Measurements from ENCODE around the gene PTPN4. TPM values are rescaled to one million over a fixed set of nuclear protein-coding genes. Genes with fewer than 3 reads are reported as not detected.

Gene PTPN4
- total RNA-seq, 1 experiment from 2014 or later = 42.2 TPM

GRCh38 chr2:119716284-119716672 is 43.4 kb upstream of the PTPN4 start:
- Histone ChIP-seq H3K9me3 (ENCODE audit: low read depth, low read length, poor library complexity, severe bottlenecking) (no peaks in the 10 kb centered on the region), H3K27ac (ENCODE audit: low read depth, low read length, poor library complexity, severe bottlenecking) (no peak overlapping the region), H3K4me1 (ENCODE audit: insufficient read depth, low read length, poor library complexity, severe bottlenecking) (no peaks in the 10 kb centered on the region), H3K27me3 (replicated peaks; ENCODE audit: insufficient read depth, low read depth, low read length, poor library complexity) (no peaks in the 10 kb centered on the region), H3K36me3 (ENCODE audit: insufficient read depth, low read length, poor library complexity, severe bottlenecking) (no peaks in the 10 kb centered on the region), H3K4me3 (ENCODE audit: low read depth, low read length, poor library complexity, severe bottlenecking) (no peak overlapping the region)
- ChIA-PET POLR2A (ENCODE audit: low non-redundant PET) (no interaction called here), CTCF (interaction anchor here (1.5 kb wide), 1 partner anchor 13 kb away, joined by 4 read pairs; no protein-coding TSS in a partner anchor)
- no TSS peak for BruUV-seq (replicated peaks)
- intact Hi-C loops (cut with micrococcal nuclease; ENCODE audit: unreplicated experiment) = no loop called here
- TF ChIP-seq, protein P1, sequence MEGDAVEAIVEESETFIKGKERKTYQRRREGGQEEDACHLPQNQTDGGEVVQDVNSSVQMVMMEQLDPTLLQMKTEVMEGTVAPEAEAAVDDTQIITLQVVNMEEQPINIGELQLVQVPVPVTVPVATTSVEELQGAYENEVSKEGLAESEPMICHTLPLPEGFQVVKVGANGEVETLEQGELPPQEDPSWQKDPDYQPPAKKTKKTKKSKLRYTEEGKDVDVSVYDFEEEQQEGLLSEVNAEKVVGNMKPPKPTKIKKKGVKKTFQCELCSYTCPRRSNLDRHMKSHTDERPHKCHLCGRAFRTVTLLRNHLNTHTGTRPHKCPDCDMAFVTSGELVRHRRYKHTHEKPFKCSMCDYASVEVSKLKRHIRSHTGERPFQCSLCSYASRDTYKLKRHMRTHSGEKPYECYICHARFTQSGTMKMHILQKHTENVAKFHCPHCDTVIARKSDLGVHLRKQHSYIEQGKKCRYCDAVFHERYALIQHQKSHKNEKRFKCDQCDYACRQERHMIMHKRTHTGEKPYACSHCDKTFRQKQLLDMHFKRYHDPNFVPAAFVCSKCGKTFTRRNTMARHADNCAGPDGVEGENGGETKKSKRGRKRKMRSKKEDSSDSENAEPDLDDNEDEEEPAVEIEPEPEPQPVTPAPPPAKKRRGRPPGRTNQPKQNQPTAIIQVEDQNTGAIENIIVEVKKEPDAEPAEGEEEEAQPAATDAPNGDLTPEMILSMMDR (conservative IDR thresholded peaks at IDR 0.05; ENCODE audit: low read depth, low read length) = no peak
- no peak for TF ChIP-seq EZH2 (IDR thresholded peaks at IDR 0.05; ENCODE audit: borderline replicate concordance, low read depth, low read length, poor library complexity, severe bottlenecking)
- no peak for DNase-seq (ENCODE audit: low spot score)

- POLR2A ChIA-PET (ENCODE audit: low non-redundant PET) = no interaction called here
- no peak for TF ChIP-seq EZH2 (IDR thresholded peaks at IDR 0.05; ENCODE audit: borderline replicate concordance, low read depth, low read length, poor library complexity, severe bottlenecking)
- TF ChIP-seq, protein P1 (conservative IDR thresholded peaks at IDR 0.05; ENCODE audit: low read depth, low read length) = no peak
- intact Hi-C loops (cut with micrococcal nuclease; ENCODE audit: unreplicated experiment) = no loop called here
- Histone ChIP-seq H3K36me3 (ENCODE audit: insufficient read depth, low read length, poor library complexity, severe bottlenecking) (no peaks in the 10 kb centered on the region), H3K4me1 (ENCODE audit: insufficient read depth, low read length, poor library complexity, severe bottlenecking) (no peaks in the 10 kb centered on the region), H3K9me3 (ENCODE audit: low read depth, low read length, poor library complexity, severe bottlenecking) (no peaks in the 10 kb centered on the region), H3K27ac (ENCODE audit: low read depth, low read length, poor library complexity, severe bottlenecking) (no peak overlapping the region), H3K4me3 (ENCODE audit: low read depth, low read length, poor library complexity, severe bottlenecking) (no peak overlapping the region), H3K27me3 (replicated peaks; ENCODE audit: insufficient read depth, low read depth, low read length, poor library complexity) (no peaks in the 10 kb centered on the region)
- CTCF ChIA-PET = no interaction called here
- no peak for DNase-seq (ENCODE audit: low spot score)
- no TSS peak for BruUV-seq (replicated peaks)
Measured at GRCh38 chr2:119718501-119719260, 41.0 kb upstream of the PTPN4 start.

DNA sequence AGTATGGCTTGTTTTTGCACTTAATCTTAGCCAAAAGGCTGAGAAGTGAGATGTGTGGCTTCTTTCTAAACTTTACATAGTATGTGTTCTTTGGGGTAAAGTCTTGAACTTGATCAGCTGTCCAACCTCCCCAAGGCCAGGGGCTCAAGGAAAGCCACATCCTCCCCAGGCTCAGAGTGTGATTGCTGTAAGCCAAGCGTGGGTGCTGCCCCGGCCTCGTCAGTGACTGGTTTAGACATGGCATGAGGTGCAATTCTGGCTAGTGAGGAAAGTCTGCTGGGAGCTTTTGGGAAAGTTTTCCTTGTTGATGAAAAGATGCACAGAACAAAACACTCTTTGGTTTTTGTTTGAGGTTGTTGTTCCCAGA is 40.5 kb upstream of the PTPN4 start:
- BruUV-seq (replicated peaks) = no TSS peak
- no peak for DNase-seq (ENCODE audit: low spot score)
- Histone ChIP-seq H3K4me1 (ENCODE audit: insufficient read depth, low read length, poor library complexity, severe bottlenecking) (no peaks in the 10 kb centered on the region), H3K27me3 (replicated peaks; ENCODE audit: insufficient read depth, low read depth, low read length, poor library complexity) (no peaks in the 10 kb centered on the region), H3K36me3 (ENCODE audit: insufficient read depth, low read length, poor library complexity, severe bottlenecking) (no peaks in the 10 kb centered on the region), H3K4me3 (ENCODE audit: low read depth, low read length, poor library complexity, severe bottlenecking) (no peak overlapping the region), H3K27ac (ENCODE audit: low read depth, low read length, poor library complexity, severe bottlenecking) (no peak overlapping the region), H3K9me3 (ENCODE audit: low read depth, low read length, poor library complexity, severe bottlenecking) (no peaks in the 10 kb centered on the region)
- TF ChIP-seq EZH2 (IDR thresholded peaks at IDR 0.05; ENCODE audit: borderline replicate concordance, low read depth, low read length, poor library complexity, severe bottlenecking) = no peak
- TF ChIP-seq, protein P1 (conservative IDR thresholded peaks at IDR 0.05; ENCODE audit: low read depth, low read length) = no peak
- intact Hi-C loops (cut with micrococcal nuclease; ENCODE audit: unreplicated experiment) = no loop called here
- ChIA-PET CTCF (no interaction called here), POLR2A (ENCODE audit: low non-redundant PET) (interaction anchor here (0.6 kb wide), 1 partner anchor 11 kb away, joined by 3 read pairs; no protein-coding TSS in a partner anchor)

Measured in A673 (cell line).